Measurements from ENCODE around the gene GAL3ST1.

GRCh38 chr22:30557243-30557642, 17.2 kb downstream of the GAL3ST1 start:
- TF ChIP-seq POLR2A (IDR thresholded peaks at IDR 0.05) (no peak), CTCF (IDR thresholded peaks at IDR 0.05) (no peak)

All from transverse colon (tissue), 3 donors.